Measurements from ENCODE around the gene PANK2.

DNA sequence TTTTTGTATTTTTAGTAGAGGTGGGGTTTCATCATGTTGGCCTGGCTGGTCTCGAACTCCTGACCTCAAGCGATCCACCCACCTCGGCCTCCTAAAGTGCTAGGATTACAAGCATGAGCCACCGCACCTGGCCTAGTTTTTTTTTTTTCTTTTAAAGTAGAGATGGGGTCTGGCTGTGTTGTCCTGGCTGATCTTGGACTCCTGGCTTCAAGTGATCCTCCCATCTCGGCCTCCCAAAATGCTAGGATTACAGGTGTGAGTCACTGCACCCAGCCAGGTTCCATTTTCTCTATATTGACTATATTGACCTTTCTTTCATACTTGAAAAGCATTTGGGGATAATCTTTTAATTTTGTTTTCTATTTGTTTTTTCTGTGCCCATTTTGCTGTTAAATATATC, 13.3 kb downstream of the PANK2 start:
- TF ChIP-seq POLR2A (IDR thresholded peaks at IDR 0.05; ENCODE audit: low read length): no peak
- no peak for TF ChIP-seq GATA1 (IDR thresholded peaks at IDR 0.05; ENCODE audit: low read depth, low read length)

Data from erythroblast (primary cell).